ENCODE data around the gene GRID2. TPM values are rescaled to one million over a fixed set of nuclear protein-coding genes. Genes with fewer than 3 reads are reported as not detected.
A peak's percentile ranks its signal among the peaks of the same experiment; 100 is the strongest.

GRID2 gene
- total and polyA plus RNA-seq, 2 of the 4 experiments (the other 2 are of a cell fraction) = under 0.01 TPM; not detected in 1

DNA sequence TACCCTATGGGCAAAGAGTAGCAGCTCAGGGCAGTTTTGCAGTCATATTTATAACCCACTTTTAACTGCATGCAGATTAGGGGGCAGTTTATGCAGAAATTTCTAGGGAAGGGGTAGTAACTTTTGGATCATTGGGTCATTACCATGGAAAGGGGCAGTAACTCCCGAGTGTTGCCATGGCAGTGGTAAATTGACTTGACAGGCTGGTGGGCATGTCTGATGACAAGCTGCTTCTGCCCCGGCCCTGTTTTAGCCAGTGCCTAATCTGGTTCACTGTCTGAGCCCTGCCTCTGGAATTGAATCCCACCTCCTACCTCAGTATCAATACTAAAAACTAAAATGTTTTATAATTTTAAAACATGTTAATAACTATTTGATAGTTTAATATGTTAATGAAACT is 1162.7 kb downstream of the GRID2 start:
- no TSS peak for BruUV-seq (replicated peaks)
- no peak overlapping the region for H2BK20ac ChIP-seq (ENCODE audit: low read depth, low read length)
- H2BK120ac ChIP-seq (ENCODE audit: low read depth, low read length) = no peak overlapping the region
- ATAC-seq (ENCODE audit: low read depth) = no peak
- ChIA-PET CTCF (no interaction called here), POLR2A (ENCODE audit: unreplicated experiment) (no interaction called here)
- H4K8ac ChIP-seq (ENCODE audit: low read depth in 2 of 2, low read length in 2 of 2) = no peak overlapping the region
- no peak overlapping the region for H2BK15ac ChIP-seq (ENCODE audit: low read depth, low read length)
- H3K56ac ChIP-seq (ENCODE audit: extremely low read depth, insufficient read depth, low read length) = no peak overlapping the region
- intact Hi-C loops (cut with micrococcal nuclease) (no loop called here), dilution Hi-C loops (cut with HindIII; ENCODE audit: low sequenced_read_pairs, unreplicated experiment) (no loop called here), in situ Hi-C loops (cut with MboI; ENCODE audit: low sequenced_read_pairs) (no loop called here)
- no peaks in the 10 kb centered on the region for H3K36me3 ChIP-seq (ENCODE audit: control insufficient read depth, insufficient read depth, low read length)
- H3K27ac ChIP-seq (ENCODE audit: insufficient read depth, low read length) = no peak overlapping the region
- H3K4me1 ChIP-seq (ENCODE audit: control insufficient read depth, insufficient read depth, low read length) = no peaks in the 10 kb centered on the region
- no peak overlapping the region for H3K23ac ChIP-seq (ENCODE audit: low read depth, low read length)
- no peaks in the 10 kb centered on the region for H3K9me3 ChIP-seq (ENCODE audit: control insufficient read depth, insufficient read depth, low read length)
- no peak overlapping the region for H2AK9ac ChIP-seq (replicated peaks; ENCODE audit: low read depth, low read length, poor library complexity)
- H3K27me3 ChIP-seq (ENCODE audit: control insufficient read depth, insufficient read depth, low read length) = no peaks in the 10 kb centered on the region
- no peak overlapping the region for H4K5ac ChIP-seq (ENCODE audit: low read depth, low read length)
- no peaks in the 10 kb centered on the region for H4K20me1 ChIP-seq (ENCODE audit: insufficient read depth, low read length)
- H2BK5ac ChIP-seq (ENCODE audit: low read depth, low read length, poor library complexity, severe bottlenecking) = no peak overlapping the region
- H3K4me3 ChIP-seq (ENCODE audit: insufficient read depth, low read depth, low read length) = no peak overlapping the region
- H3K9ac ChIP-seq (ENCODE audit: low read depth, low read length) = no peak overlapping the region
- no peak overlapping the region for H3K14ac ChIP-seq (replicated peaks; ENCODE audit: low read depth, low read length)
- TF ChIP-seq RFX5 (IDR thresholded peaks at IDR 0.05; ENCODE audit: low read depth, low read length) (no peak), MAFK (IDR thresholded peaks at IDR 0.05; ENCODE audit: low read depth, low read length) (no peak), FOS (IDR thresholded peaks at IDR 0.05; ENCODE audit: low read depth, low read length) (no peak), BHLHE40 (IDR thresholded peaks at IDR 0.05; ENCODE audit: low read depth, low read length) (no peak), CHD1 (IDR thresholded peaks at IDR 0.05; ENCODE audit: low read depth, low read length) (no peak), POLR2A (IDR thresholded peaks at IDR 0.05; ENCODE audit: low read depth, low read length) (no peak), MAZ (IDR thresholded peaks at IDR 0.05; ENCODE audit: borderline replicate concordance, low read depth, low read length) (no peak), RCOR1 (IDR thresholded peaks at IDR 0.05; ENCODE audit: insufficient replicate concordance, low read length) (no peak), NFE2L2 (IDR thresholded peaks at IDR 0.05; ENCODE audit: low read depth, low read length) (no peak), MXI1 (IDR thresholded peaks at IDR 0.05; ENCODE audit: borderline replicate concordance, low read depth, low read length) (no peak), CEBPB (IDR thresholded peaks at IDR 0.05; ENCODE audit: low read depth, low read length) (no peak), SMC3 (IDR thresholded peaks at IDR 0.05; ENCODE audit: low read depth, low read length) (no peak)
- TF ChIP-seq, protein P1, sequence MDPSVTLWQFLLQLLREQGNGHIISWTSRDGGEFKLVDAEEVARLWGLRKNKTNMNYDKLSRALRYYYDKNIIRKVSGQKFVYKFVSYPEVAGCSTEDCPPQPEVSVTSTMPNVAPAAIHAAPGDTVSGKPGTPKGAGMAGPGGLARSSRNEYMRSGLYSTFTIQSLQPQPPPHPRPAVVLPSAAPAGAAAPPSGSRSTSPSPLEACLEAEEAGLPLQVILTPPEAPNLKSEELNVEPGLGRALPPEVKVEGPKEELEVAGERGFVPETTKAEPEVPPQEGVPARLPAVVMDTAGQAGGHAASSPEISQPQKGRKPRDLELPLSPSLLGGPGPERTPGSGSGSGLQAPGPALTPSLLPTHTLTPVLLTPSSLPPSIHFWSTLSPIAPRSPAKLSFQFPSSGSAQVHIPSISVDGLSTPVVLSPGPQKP (IDR thresholded peaks at IDR 0.05; ENCODE audit: borderline replicate concordance, low read depth, low read length) = no peak
- TF ChIP-seq, protein P2, sequence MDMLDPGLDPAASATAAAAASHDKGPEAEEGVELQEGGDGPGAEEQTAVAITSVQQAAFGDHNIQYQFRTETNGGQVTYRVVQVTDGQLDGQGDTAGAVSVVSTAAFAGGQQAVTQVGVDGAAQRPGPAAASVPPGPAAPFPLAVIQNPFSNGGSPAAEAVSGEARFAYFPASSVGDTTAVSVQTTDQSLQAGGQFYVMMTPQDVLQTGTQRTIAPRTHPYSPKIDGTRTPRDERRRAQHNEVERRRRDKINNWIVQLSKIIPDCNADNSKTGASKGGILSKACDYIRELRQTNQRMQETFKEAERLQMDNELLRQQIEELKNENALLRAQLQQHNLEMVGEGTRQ (IDR thresholded peaks at IDR 0.05; ENCODE audit: low read depth, low read length) = no peak
- TF ChIP-seq, protein P3, sequence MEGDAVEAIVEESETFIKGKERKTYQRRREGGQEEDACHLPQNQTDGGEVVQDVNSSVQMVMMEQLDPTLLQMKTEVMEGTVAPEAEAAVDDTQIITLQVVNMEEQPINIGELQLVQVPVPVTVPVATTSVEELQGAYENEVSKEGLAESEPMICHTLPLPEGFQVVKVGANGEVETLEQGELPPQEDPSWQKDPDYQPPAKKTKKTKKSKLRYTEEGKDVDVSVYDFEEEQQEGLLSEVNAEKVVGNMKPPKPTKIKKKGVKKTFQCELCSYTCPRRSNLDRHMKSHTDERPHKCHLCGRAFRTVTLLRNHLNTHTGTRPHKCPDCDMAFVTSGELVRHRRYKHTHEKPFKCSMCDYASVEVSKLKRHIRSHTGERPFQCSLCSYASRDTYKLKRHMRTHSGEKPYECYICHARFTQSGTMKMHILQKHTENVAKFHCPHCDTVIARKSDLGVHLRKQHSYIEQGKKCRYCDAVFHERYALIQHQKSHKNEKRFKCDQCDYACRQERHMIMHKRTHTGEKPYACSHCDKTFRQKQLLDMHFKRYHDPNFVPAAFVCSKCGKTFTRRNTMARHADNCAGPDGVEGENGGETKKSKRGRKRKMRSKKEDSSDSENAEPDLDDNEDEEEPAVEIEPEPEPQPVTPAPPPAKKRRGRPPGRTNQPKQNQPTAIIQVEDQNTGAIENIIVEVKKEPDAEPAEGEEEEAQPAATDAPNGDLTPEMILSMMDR (conservative IDR thresholded peaks at IDR 0.05; ENCODE audit: low read depth, low read length) = no peak
- DNase-seq = no peak
- no CpG with 5 or more reads among the region's 2 CpGs for WGBS, 2 experiments (ENCODE audit: extremely low coverage in 2 of 2, insufficient read length in 1 of 2)
- no peak overlapping the region for H2AK5ac ChIP-seq (ENCODE audit: low read depth, low read length)
- H2AFZ ChIP-seq (replicated peaks; ENCODE audit: low read length, poor library complexity) = peak overlapping the region; percentile 49
- H3K4ac ChIP-seq (ENCODE audit: low read depth, low read length) = no peak overlapping the region
- no peak overlapping the region for H3K4me2 ChIP-seq (ENCODE audit: low read depth, low read length)
- no peaks in the 10 kb centered on the region for H3K79me1 ChIP-seq (ENCODE audit: low read depth in 1 of 2, low read length in 2 of 2)
- H4K91ac ChIP-seq (ENCODE audit: insufficient read depth, low read depth, low read length) = no peak overlapping the region
- H3K9me1 ChIP-seq (ENCODE audit: insufficient read depth, low read length) = no peaks in the 10 kb centered on the region
- H3K18ac ChIP-seq (ENCODE audit: low read depth, low read length) = no peak overlapping the region
